ENCODE data around the gene GOLPH3. TPM values are rescaled to one million over a fixed set of nuclear protein-coding genes. Genes with fewer than 3 reads are reported as not detected.

GOLPH3 gene
- total and polyA plus RNA-seq, 4 donors = 64.1 to 116 (median 68.5) TPM

- TF ChIP-seq NR2F2 (IDR thresholded peaks at IDR 0.05) (peak; percentile 74), RXRA (IDR thresholded peaks at IDR 0.05) (peak; percentile 82 to 90), FOXA2 (IDR thresholded peaks at IDR 0.05) (no peak), SP1 (IDR thresholded peaks at IDR 0.05) (peak; percentile 47), HNF4A (conservative IDR thresholded peaks at IDR 0.05) (no peak), RAD21 (IDR thresholded peaks at IDR 0.05) (peak in 1 of 2 donors; percentile 34), JUND (IDR thresholded peaks at IDR 0.05) (no peak), EGR1 (IDR thresholded peaks at IDR 0.05; ENCODE audit: low read depth in 2 of 2) (no peak)
- H3K9me3 ChIP-seq (ENCODE audit: control insufficient read depth in 4 of 4, low read length in 3 of 4) = no peaks in the 10 kb centered on the region
- peaks cover 0 to 2% (median 0%) of the 10 kb centered on the region in 4 donors for H3K36me3 ChIP-seq (ENCODE audit: control insufficient read depth in 4 of 4, insufficient read depth in 3 of 4, low read depth in 1 of 4, low read length in 3 of 4)
- no peak overlapping the region for H3K9ac ChIP-seq (ENCODE audit: low read depth in 1 of 2, low read length in 2 of 2)
- H3K4me3 ChIP-seq (ENCODE audit: low read depth in 1 of 3, low read length in 3 of 3) = no peak overlapping the region
- 19% methylated on average over 3 of the region's 3 CpGs for WGBS
- no peak for DNase-seq (ENCODE audit: low spot score)
- peak overlapping the region; percentile 27 to 49 for H3K27ac ChIP-seq (ENCODE audit: low read depth in 1 of 2, low read length in 2 of 2)
- no peaks in the 10 kb centered on the region for H3K27me3 ChIP-seq (ENCODE audit: control insufficient read depth in 4 of 4, insufficient read depth in 4 of 4, low read length in 3 of 4)
- peaks cover 9 to 40% (median 20%) of the 10 kb centered on the region in 4 donors for H3K4me1 ChIP-seq (ENCODE audit: control insufficient read depth in 4 of 4, insufficient read depth in 4 of 4, low read length in 3 of 4)
These were observed 20.4 kb downstream of the GOLPH3 start for GRCh38 chr5:32153723-32154122.

GRCh38 chr5:32151198-32151597, 22.9 kb downstream of the GOLPH3 start:
- DNase-seq (ENCODE audit: low spot score) = no peak
- no peaks in the 10 kb centered on the region for H3K9me3 ChIP-seq (ENCODE audit: control insufficient read depth in 4 of 4, low read length in 3 of 4)
- H3K4me1 ChIP-seq (ENCODE audit: control insufficient read depth in 4 of 4, insufficient read depth in 4 of 4, low read length in 3 of 4) = peaks cover 8 to 45% (median 31%) of the 10 kb centered on the region in 4 donors
- no peak overlapping the region for H3K4me3 ChIP-seq (ENCODE audit: low read depth in 1 of 3, low read length in 3 of 3)
- H3K36me3 ChIP-seq (ENCODE audit: control insufficient read depth in 4 of 4, insufficient read depth in 3 of 4, low read depth in 1 of 4, low read length in 3 of 4) = peaks cover 0 to 2% (median 0%) of the 10 kb centered on the region in 4 donors
- WGBS = 89% methylated on average over 6 of the region's 6 CpGs
- no peak overlapping the region for H3K9ac ChIP-seq (ENCODE audit: low read depth in 1 of 2, low read length in 2 of 2)
- no peaks in the 10 kb centered on the region for H3K27me3 ChIP-seq (ENCODE audit: control insufficient read depth in 4 of 4, insufficient read depth in 4 of 4, low read length in 3 of 4)
- H3K27ac ChIP-seq (ENCODE audit: low read depth in 1 of 2, low read length in 2 of 2) = no peak overlapping the region
- TF ChIP-seq RAD21 (IDR thresholded peaks at IDR 0.05) = no peak

- no peak overlapping the region for H3K9ac ChIP-seq (ENCODE audit: low read depth in 1 of 2, low read length in 2 of 2)
- no peak for DNase-seq (ENCODE audit: low spot score)
- 87% methylated on average over 1 of the region's 1 CpG for WGBS
- no peaks in the 10 kb centered on the region for H3K27me3 ChIP-seq (ENCODE audit: control insufficient read depth in 4 of 4, insufficient read depth in 4 of 4, low read length in 3 of 4)
- no peaks in the 10 kb centered on the region for H3K36me3 ChIP-seq (ENCODE audit: control insufficient read depth in 4 of 4, insufficient read depth in 3 of 4, low read depth in 1 of 4, low read length in 3 of 4)
- peaks cover 8 to 54% (median 36%) of the 10 kb centered on the region in 4 donors for H3K4me1 ChIP-seq (ENCODE audit: control insufficient read depth in 4 of 4, insufficient read depth in 4 of 4, low read length in 3 of 4)
- no peaks in the 10 kb centered on the region for H3K9me3 ChIP-seq (ENCODE audit: control insufficient read depth in 4 of 4, low read length in 3 of 4)
- H3K27ac ChIP-seq (ENCODE audit: low read depth in 1 of 2, low read length in 2 of 2) = no peak overlapping the region
- H3K4me3 ChIP-seq (ENCODE audit: low read depth in 1 of 3, low read length in 3 of 3) = no peak overlapping the region
- TF ChIP-seq SP1 (IDR thresholded peaks at IDR 0.05) (no peak), FOXA2 (IDR thresholded peaks at IDR 0.05) (no peak), RAD21 (IDR thresholded peaks at IDR 0.05) (no peak), REST (IDR thresholded peaks at IDR 0.05) (no peak), GABPA (IDR thresholded peaks at IDR 0.05 in 1 of 2, conservative IDR thresholded peaks at IDR 0.05 in 1 of 2) (no peak), ZBTB33 (IDR thresholded peaks at IDR 0.05) (no peak), HNF4A (conservative IDR thresholded peaks at IDR 0.05) (no peak)
These were observed 23.8 kb downstream of the GOLPH3 start for GRCh38 chr5:32150366-32150765.
